GM12891 (cell line): ENCODE results near the gene ZMIZ1.

Experiments used
- DNase-seq: peaks from one replicate; pipeline ENCODE4 v3.0.0; 2011; ENCODE audit warnings: low spot score; ENCODE audit not compliant: insufficient read length
- FAIRE-seq: peaks from 2 replicates; lab custom pipeline; 2011; peaks lifted over from hg19 to GRCh38; lab: Jason Lieb, UNC
- PAX5 ChIP-seq: IDR thresholded peaks from 2 replicates; pipeline ENCODE4 v1.6.1; 2011; ENCODE audit warnings: low read length, moderate library complexity, mild to moderate bottlenecking; ENCODE audit not compliant: insufficient read depth, severe bottlenecking
- POLR2A ChIP-seq: IDR thresholded peaks from 2 replicates; pipeline ENCODE4 v1.6.1; 2011; ENCODE audit warnings: low read depth, low read length, control low read depth
- POLR2AphosphoS5 ChIP-seq: IDR thresholded peaks from 2 replicates; pipeline ENCODE4 v1.6.1; 2011; ENCODE audit warnings: low read depth, low read length, control low read depth
- POU2F2 ChIP-seq: IDR thresholded peaks from 2 replicates; pipeline ENCODE4 v1.6.1; 2011; ENCODE audit warnings: low read depth, mild to moderate bottlenecking, control low read depth, low read length, moderate library complexity
- SPI1 ChIP-seq: IDR thresholded peaks from 2 replicates; pipeline ENCODE4 v1.6.1; 2011; ENCODE audit warnings: low read depth, low read length, control low read depth
- TAF1 ChIP-seq: IDR thresholded peaks from 2 replicates; pipeline ENCODE4 v1.6.1; 2011; ENCODE audit warnings: low read depth, low read length, control low read depth

Gene ZMIZ1

DNA sequence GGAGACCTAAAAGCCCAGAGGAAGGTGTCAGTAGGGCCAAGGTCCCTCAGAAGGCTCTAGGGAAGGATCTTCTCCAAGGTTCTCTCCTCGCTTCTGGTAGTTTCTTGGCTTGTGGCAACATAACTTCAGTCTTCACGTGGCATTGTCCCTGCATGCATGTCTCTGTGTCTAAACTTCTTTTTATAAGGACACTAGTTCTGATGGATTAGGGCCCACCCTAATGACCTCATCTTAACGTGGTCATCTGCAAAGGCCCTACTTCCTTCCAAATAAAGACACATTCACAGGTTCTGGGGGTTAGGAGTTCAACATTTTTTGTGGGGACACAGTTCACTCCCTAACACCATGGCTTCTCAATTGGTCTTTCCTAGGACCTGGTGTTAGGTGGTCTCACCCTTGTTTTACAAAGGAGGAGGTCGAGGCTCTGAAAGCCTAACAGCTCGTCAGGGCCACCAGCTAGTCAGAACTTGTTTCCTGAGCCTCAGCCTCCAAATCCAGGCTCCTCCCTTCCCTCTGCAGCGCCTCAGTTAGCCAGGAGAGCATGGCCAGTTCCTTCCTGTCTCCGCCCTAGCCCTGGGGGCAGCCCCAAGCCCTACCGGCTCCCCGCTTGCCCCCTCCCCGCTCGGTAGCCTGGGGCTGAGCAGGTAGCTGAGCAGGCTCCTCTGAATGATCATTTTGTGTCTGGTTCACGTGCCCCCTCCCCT is 168.8 kb downstream of the ZMIZ1 start:
- FAIRE-seq, result no peak
- no peak for DNase-seq
- TF ChIP-seq TAF1 (no peak), POU2F2 (no peak), PAX5 (no peak), POLR2AphosphoS5 (no peak), SPI1 (no peak), POLR2A (no peak)

DNA sequence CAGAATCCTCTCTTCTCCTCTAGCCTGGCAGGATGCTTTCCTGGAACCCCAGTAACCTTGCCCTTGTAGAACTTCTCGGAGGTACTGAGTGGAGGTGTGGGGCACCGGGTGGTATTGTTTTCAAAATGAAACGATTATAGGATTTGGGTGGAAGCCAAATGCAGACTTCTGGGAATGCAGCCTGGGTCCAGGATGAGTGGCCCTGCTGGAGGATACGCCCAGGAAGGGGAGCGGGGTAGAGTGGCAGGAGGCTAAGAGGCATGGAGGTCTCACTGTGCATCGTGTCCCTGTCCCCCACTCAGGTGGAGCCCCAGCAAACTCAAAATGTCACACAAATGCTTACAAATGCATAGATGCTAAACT is 169.4 kb downstream of the ZMIZ1 start:
- no peak for TF ChIP-seq POLR2A
- TF ChIP-seq POU2F2, result no peak
- TF ChIP-seq POLR2AphosphoS5, result no peak
- TF ChIP-seq TAF1, result no peak
- TF ChIP-seq PAX5, result no peak
- no peak for TF ChIP-seq SPI1
- FAIRE-seq, result no peak
- DNase-seq, result no peak

DNA sequence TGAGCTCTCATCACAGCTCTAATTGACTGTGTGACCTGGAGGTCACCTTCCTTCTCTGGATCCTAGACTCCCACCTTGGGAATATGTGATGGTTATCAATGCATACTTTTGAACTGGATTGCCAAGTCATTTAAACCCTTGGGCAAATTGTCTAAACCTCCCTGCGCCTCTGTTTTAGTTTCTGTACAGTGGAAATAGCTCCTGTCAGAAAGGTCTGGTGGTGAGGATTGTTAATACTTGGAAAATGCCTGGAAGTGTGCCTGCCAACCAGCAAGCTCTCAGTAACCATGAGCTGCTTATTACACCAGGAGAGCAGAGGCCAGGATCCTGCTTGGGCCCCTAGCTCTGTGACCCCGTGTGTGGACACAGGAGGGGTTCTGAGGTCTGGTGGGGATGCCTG is 169.8 kb downstream of the ZMIZ1 start:
- FAIRE-seq (no peak), DNase-seq (no peak)
- TF ChIP-seq TAF1 (no peak), POLR2AphosphoS5 (no peak), POLR2A (no peak), POU2F2 (no peak), SPI1 (no peak), PAX5 (no peak)

DNA sequence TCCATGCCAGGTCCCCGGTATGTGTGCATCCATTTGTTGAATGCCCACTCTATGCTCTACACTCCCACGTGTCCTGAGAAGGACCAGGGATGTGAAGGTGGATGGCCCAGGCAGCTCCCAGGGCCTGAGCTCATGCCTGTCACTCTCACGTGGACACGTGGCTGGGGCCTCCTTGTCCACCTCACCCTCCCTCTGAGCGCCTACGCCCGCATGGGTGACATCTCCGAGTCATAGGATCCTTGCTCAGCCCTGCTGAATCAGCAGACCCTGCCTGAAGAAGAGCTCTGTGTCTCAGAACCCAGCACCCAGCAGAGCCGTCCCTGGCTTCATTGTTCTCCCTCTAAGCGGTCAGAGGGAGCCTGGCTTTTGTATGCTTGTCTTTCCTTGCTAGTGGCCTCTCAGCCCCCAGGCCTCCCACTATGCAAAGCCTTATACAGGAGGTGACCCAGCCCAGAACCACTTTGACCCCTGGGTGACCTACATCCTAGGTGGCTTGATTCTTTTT is 170.6 kb downstream of the ZMIZ1 start:
- DNase-seq, result no peak
- no peak for FAIRE-seq
- no peak for TF ChIP-seq POLR2A
- TF ChIP-seq PAX5, result no peak
- TF ChIP-seq POU2F2, result no peak
- no peak for TF ChIP-seq POLR2AphosphoS5
- no peak for TF ChIP-seq SPI1
- no peak for TF ChIP-seq TAF1

DNA sequence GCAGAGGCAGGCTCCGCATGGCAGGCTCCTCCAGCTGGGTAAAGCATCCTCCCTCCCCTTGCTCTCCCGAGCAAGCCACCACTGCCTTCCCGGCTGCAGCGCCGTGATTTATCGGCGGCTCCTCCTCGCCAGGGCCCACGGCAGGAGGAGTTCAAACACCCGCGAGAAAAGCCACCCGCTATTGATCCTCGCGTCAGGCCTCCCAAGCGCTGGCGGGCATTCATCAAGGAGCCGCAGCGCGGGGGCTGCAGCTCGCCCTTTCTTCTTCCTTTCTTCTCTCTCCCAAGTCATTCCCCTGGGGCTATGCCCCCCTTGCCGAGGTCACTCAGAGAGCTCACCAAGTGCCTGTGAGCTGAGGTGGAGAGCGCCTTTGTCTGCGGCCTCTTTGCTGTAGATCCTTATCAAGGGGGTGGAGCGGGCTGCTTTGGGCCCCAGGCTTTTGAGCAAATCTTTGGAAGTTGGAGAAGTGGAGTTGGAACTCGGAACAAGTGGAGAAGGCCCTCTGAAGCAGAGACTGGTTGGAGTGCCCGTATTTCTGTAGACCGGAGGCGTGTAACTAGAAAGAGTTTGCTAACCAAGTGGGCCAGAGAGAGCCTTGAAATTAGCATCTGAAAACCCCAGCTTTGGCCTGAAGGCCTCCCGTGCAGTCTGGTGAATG is 171.3 kb downstream of the ZMIZ1 start:
- no peak for FAIRE-seq
- no peak for TF ChIP-seq PAX5
- TF ChIP-seq POLR2AphosphoS5, result no peak
- TF ChIP-seq POLR2A, result no peak
- TF ChIP-seq SPI1, result no peak
- no peak for TF ChIP-seq POU2F2
- TF ChIP-seq TAF1, result no peak

DNA sequence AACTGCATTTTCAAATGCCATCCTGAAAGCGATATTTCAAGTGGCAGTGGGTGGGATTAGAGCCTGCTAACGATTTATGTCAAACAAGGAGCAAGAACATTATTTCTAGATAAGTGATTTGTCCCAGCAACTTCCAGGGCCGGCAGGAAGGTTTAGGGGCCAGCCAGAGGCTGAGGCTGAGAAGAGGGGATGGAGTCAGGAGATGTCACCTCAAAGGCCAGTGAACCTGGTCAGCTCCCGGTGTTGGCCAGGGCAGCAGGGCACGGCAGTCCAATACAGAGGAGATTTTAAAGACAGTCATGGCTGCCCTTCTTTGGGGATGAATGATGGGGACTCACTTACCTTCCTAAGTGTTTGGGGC is 172.8 kb downstream of the ZMIZ1 start:
- no peak for FAIRE-seq
- TF ChIP-seq POLR2AphosphoS5, result no peak
- TF ChIP-seq POLR2A, result no peak
- no peak for TF ChIP-seq SPI1
- no peak for TF ChIP-seq POU2F2
- TF ChIP-seq PAX5, result no peak
- no peak for TF ChIP-seq TAF1
- DNase-seq, result no peak

More for the DNA sequence above, 171.3 kb downstream of the ZMIZ1 start:
- no peak for DNase-seq

DNA sequence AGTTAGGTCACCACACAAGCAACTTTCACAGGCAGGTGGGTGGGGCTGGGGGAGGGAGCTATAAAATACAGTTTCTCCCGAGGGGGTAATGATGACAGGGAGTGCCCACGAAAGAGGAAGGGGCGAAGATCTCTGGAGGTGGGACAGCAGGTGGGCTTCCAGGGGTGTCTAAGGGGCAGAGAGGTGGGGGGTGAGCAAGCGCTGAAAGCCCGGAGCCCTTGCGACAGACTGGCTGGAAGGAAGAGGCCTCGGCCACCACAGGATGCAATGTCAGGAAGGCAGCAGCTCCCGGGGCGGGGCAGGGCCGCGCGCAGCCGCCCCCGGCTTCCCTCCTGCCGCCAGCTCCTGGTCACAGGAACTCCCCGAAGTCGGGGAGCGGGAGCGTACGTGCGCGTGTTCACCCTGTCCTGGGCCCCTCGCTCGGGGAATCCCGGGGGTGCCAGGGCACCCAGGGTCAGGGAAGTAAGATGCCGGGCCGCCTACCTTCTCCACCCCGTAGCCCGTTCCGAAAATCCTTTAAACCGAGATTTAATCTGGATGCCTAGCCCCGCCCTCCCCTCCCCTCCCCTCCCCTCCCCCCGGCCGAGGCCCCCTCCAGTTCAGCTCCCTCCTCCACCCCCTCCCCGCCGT is 173.3 kb downstream of the ZMIZ1 start:
- TF ChIP-seq TAF1, result peak; percentile 25; the same call in 1 of the 2 replicates
- no peak; the same call in 1 of the 2 replicates for TF ChIP-seq POLR2AphosphoS5
- FAIRE-seq (peak; percentile 31), DNase-seq (peak; percentile 66)

DNA sequence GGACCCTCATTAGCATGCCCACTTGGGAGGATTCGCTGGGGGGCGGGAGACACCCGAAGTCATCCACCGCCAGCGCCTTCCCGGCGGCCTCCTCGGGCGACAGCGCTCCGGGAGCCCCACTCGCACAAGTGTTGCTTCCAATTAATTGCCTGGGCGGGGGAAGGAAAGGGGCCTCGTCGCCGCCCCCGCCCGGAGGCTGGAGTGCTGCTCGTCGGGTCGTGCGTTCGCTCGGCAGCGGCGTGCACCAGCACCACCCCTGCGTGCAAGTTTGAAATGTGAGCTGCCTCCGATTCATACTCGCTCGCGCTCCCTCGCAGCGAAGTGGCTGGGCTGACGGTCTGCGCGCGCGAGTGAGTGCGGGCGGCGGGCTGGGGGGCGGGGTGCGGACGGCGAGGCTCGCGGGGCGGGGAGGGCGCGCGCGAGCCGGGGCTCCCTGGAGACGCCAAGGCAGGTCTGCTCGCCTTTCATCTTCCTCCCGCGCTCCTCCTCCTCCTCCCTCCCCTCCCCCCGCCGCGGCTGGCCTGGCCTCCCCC is 173.9 kb downstream of the ZMIZ1 start:
- TF ChIP-seq POU2F2 (0 out of 2 replicates have a peak, but pooled peaks have one; percentile 36), POLR2AphosphoS5 (peak; percentile 64; the same call in 1 of the 2 replicates), TAF1 (peak; percentile 57; the same call in 1 of the 2 replicates), SPI1 (no peak), POLR2A (peak; percentile 49; the same call in 1 of the 2 replicates), PAX5 (no peak)
- DNase-seq, result peak; percentile 78
- peak; percentile 87 for FAIRE-seq

DNA sequence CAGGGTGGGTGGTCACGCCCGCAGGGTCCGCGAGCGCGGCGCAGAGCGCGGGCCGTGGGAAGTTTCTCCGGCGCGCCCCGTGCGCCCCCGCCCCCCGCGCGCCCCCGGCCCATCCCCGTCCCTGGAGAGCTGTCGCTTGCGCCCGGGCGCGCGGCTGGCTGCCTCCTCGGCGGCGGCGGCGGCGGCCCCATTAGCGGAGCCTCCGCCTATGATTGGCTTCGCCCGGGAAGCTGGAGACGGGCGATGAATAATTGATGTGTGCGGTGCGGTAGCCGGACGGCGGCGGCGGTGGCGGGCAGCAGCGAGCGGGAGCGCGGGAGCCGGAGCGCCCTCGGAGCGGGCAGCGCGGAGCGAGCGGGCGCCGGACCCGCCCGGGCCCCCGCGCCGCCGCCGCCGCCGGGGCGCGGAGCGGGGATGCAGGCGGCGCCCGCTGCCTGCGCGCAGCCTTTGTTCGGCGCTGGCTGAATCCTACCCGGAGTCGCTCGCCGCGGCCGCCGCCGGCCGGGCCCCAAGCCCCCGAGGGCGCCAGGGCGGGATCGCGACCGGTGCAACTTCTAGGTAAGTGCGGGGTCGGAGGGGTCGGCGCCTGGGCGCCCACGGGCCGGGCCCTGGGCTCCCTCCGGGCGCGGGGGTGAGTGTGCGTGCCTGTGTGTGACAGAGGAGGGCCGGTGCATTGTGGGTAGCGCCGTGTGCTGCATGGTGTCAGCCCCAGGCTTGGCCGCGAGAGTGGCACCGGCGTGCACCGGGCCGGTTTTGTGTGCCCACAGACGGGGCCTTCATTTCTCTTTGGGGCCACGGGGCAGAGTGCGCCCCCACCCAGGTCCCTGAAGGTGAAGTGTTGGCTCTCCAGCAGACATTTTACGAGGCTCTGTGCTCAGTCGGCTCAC is 174.7 kb downstream of the ZMIZ1 start:
- peak; percentile 92 for FAIRE-seq
- peak; percentile 75 for TF ChIP-seq TAF1
- TF ChIP-seq POU2F2, result peak; percentile 19; the same call in 1 of the 2 replicates
- TF ChIP-seq SPI1, result no peak
- no peak for TF ChIP-seq PAX5
- peak; percentile 58; the same call in 1 of the 2 replicates for TF ChIP-seq POLR2A
- no peak for TF ChIP-seq POLR2AphosphoS5
- peak; percentile 79 for DNase-seq
